ENCODE results near the gene IFIH1. TPM values are rescaled to one million over a fixed set of nuclear protein-coding genes. Genes with fewer than 3 reads are reported as not detected.
A peak's percentile ranks its signal among the peaks of the same experiment; 100 is the strongest.

The IFIH1 gene
- 4.5 TPM for polyA plus RNA-seq (2013, experiment 1 of 2)
- polyA plus RNA-seq (2013, experiment 2 of 2) = 4.3 TPM

DNA sequence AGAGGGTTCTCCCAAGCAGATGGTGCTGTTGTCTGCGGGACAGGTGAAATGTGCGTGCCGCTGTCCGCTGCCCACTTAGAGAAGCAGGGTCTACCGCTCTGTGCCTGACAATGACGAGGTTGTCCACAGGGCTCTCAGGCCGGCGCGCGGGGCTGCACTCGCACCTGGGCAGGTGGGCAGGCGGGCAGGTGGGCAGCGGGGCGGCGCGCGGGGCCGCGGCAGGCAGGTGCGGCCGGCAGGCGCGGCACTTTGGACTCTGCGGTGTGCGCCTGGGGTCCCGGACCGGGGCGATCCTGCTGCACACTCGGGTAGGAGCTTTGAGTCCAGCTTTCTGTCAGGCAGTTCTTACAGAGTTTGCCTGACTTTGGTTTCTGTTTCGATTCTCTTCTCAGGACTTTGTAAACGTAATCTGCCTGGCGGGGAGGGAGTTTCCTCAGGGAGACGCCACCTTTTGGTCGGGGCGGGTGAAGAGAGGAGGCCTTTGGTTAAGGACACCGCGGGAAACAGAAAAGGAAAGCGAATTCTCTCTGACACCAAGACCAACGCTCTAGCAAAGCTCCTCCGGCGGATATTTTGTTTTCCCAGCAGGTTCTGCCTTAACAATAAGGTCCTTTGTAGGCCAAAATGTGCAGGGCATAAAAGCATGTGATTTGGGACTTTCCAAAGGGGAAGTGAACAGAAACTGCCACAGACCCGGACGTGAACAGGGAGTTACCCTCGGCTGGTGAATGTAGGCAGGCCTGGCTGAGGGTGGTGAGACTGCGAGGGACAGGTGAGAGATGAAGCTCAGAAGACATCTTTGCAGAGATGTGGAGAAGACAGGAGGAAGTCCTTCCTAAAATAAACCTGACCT, at the start of gene IFIH1:
IFIH1 (minus strand) TSS at position 357 of the 853 bp plus-strand sequence. CDS start 377 bp downstream, outside the sequence.
- Histone ChIP-seq H3K36me3 (ENCODE audit: control insufficient read depth in 1 of 2, insufficient read depth in 2 of 2, low read depth in 1 of 2, low read length in 2 of 2) (no peaks in the 10 kb centered on the region), H3K27ac (ENCODE audit: low read length, poor library complexity, severe bottlenecking) (peak within 1 kb of the TSS; percentile 33), H2AFZ (ENCODE audit: low read depth, low read length) (peak within 1 kb of the TSS; percentile 98), H2BK12ac (ENCODE audit: low read length in 2 of 2) (peak within 1 kb of the TSS; percentile 9 to 37), H3K18ac (ENCODE audit: low read depth in 1 of 2, low read length in 2 of 2) (peak within 1 kb of the TSS; percentile 60 to 84), H3K4me1 (ENCODE audit: control insufficient read depth, insufficient read depth, low read depth, low read length) (peaks cover 5% of the 10 kb centered on the region), H4K8ac (ENCODE audit: low read length) (peak within 1 kb of the TSS; percentile 91), H3K4me2 (ENCODE audit: low read length, poor library complexity, severe bottlenecking) (peak within 1 kb of the TSS; percentile 35), H2BK15ac (ENCODE audit: low read depth, poor library complexity, severe bottlenecking) (no peak within 1 kb of the TSS), H4K91ac (ENCODE audit: low read length) (peak within 1 kb of the TSS; percentile 60), H3K9me3 (ENCODE audit: control insufficient read depth, low read length) (no peaks in the 10 kb centered on the region), H2BK5ac (ENCODE audit: low read depth, low read length, poor library complexity, severe bottlenecking) (peak within 1 kb of the TSS; percentile 3), H3K27me3 (ENCODE audit: control insufficient read depth in 1 of 2, insufficient read depth in 1 of 2, low read length in 2 of 2) (no peaks in the 10 kb centered on the region), H3K9ac (ENCODE audit: low read length) (peak within 1 kb of the TSS; percentile 89), H2AK5ac (ENCODE audit: low read length, severe bottlenecking) (no peak within 1 kb of the TSS), H3K4ac (ENCODE audit: low read depth in 1 of 2, low read length in 2 of 2) (peak within 1 kb of the TSS; percentile 45 to 75), H3K14ac (ENCODE audit: low read length in 2 of 2) (peak within 1 kb of the TSS in 1 of 2 experiments; percentile 98), H3K4me3 (ENCODE audit: insufficient read depth in 1 of 2, low read depth in 1 of 2, low read length in 2 of 2) (peak within 1 kb of the TSS; percentile 76 to 98), H2BK120ac (ENCODE audit: low read depth, low read length) (peak within 1 kb of the TSS; percentile 77), H3K23ac (ENCODE audit: low read length in 2 of 2) (peak within 1 kb of the TSS in 1 of 2 experiments; percentile 66), H3K79me1 (replicated peaks; ENCODE audit: low read length, poor library complexity, severe bottlenecking) (no peaks in the 10 kb centered on the region)
- DNase-seq = peak; percentile 97
- WGBS = 5% methylated on average over 42 of the region's 45 CpGs

DNA sequence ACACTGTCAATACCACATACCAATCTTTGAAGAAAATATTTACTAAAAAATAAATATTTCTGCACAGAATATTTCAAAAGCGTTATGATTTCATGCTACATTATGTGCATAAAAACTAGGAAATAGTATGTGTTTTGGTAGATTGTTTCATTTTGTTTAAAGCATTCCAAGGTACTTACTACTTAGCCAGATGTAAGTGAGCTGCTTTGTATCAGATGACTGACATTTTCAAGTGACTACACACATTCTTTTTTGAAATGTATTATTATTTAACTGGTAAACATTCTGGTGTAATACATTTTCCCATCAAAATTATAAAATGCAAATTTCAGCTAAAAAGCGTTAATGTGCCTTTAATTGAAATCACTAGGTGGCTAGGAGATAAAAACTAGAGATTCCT, 46.9 kb upstream of the IFIH1 start:
- no peak overlapping the region for H3K18ac ChIP-seq (ENCODE audit: low read depth in 1 of 2, low read length in 2 of 2)
- H2BK15ac ChIP-seq (ENCODE audit: low read depth, poor library complexity, severe bottlenecking) = no peak overlapping the region
- H2BK12ac ChIP-seq (ENCODE audit: low read length in 2 of 2) = no peak overlapping the region
- H3K27me3 ChIP-seq (ENCODE audit: control insufficient read depth in 1 of 2, insufficient read depth in 1 of 2, low read length in 2 of 2) = no peaks in the 10 kb centered on the region
- DNase-seq = no peak
- no peak overlapping the region for H4K8ac ChIP-seq (ENCODE audit: low read length)
- H2BK120ac ChIP-seq (ENCODE audit: low read depth, low read length) = no peak overlapping the region
- no peaks in the 10 kb centered on the region for H3K36me3 ChIP-seq (ENCODE audit: control insufficient read depth in 1 of 2, insufficient read depth in 2 of 2, low read depth in 1 of 2, low read length in 2 of 2)
- no peaks in the 10 kb centered on the region for H3K79me1 ChIP-seq (replicated peaks; ENCODE audit: low read length, poor library complexity, severe bottlenecking)
- no peak overlapping the region for H3K23ac ChIP-seq (ENCODE audit: low read length in 2 of 2)
- no peak overlapping the region for H3K4me2 ChIP-seq (ENCODE audit: low read length, poor library complexity, severe bottlenecking)
- H2AK5ac ChIP-seq (ENCODE audit: low read length, severe bottlenecking) = no peak overlapping the region
- no CpG with 5 or more reads among the region's 2 CpGs for WGBS
- no peak overlapping the region for H3K4ac ChIP-seq (ENCODE audit: low read depth in 1 of 2, low read length in 2 of 2)
- no peak overlapping the region for H4K91ac ChIP-seq (ENCODE audit: low read length)
- H2BK5ac ChIP-seq (ENCODE audit: low read depth, low read length, poor library complexity, severe bottlenecking) = no peak overlapping the region
- H3K4me1 ChIP-seq (ENCODE audit: control insufficient read depth, insufficient read depth, low read depth, low read length) = no peaks in the 10 kb centered on the region
- H3K9ac ChIP-seq (ENCODE audit: low read length) = no peak overlapping the region
- no peak overlapping the region for H3K27ac ChIP-seq (ENCODE audit: low read length, poor library complexity, severe bottlenecking)
- H2AFZ ChIP-seq (ENCODE audit: low read depth, low read length) = no peak overlapping the region
- H3K4me3 ChIP-seq (ENCODE audit: insufficient read depth in 1 of 2, low read depth in 1 of 2, low read length in 2 of 2) = no peak overlapping the region
- H3K9me3 ChIP-seq (ENCODE audit: control insufficient read depth, low read length) = no peaks in the 10 kb centered on the region
- H3K14ac ChIP-seq (ENCODE audit: low read length in 2 of 2) = no peak overlapping the region

GRCh38 chr2:162344617-162344950, 26.1 kb upstream of the IFIH1 start:
- Histone ChIP-seq H3K9ac (ENCODE audit: low read length) (peak overlapping the region; percentile 87), H3K14ac (ENCODE audit: low read length in 2 of 2) (no peak overlapping the region)
- 17% methylated on average over 6 of the region's 8 CpGs for WGBS

DNA sequence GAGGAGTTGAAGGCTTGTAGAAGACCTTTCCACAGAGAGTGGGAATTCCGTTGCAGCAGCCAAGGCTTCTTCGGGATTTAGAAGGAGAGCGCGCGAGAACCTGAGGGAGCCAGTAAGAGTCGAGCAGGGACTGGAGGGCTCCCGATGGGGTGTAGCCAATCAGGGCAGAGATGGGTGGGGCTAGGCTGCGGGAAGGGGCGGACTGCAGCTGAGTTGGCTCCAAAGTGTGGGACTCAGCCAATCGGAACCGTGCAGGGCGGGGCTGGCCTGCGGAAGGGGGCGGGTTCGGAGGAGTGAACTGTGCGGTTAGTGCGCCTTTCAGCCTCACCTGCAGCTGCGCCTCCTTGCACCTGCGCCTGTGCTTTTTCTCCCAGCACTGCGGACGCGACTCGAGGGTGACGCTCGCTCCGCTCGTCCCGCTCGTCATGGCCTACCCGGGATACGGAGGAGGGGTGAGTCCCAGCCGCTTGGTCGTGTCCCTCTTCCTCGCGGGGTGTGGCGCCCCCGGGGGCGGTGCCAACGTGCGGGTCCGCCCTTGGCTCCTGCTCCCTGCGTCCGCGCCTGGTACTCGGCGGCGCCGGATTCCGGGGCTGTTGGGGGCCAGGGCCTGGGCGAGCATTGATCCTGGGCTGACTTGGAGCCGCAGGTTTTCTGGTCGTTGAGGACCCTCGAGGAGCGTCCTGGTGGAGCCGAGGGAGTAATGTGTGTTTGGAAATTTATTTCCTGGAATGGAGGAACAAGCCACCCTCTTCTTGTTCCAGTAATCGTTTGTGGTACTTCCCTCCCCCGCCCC, 25.5 kb upstream of the IFIH1 start, which contains the start of gene GCA:
GCA (plus strand) TSS at position 309 of the 793 bp plus-strand sequence; CDS start at position 426, 117 bp downstream.
- no peak within 1 kb of the TSS for H2BK120ac ChIP-seq (ENCODE audit: low read depth, low read length)
- no peak within 1 kb of the TSS for H3K23ac ChIP-seq (ENCODE audit: low read length in 2 of 2)
- no peaks in the 10 kb centered on the region for H3K27me3 ChIP-seq (ENCODE audit: control insufficient read depth in 1 of 2, insufficient read depth in 1 of 2, low read length in 2 of 2)
- H3K27ac ChIP-seq (ENCODE audit: low read length, poor library complexity, severe bottlenecking) = peak within 1 kb of the TSS; percentile 86
- H3K4ac ChIP-seq (ENCODE audit: low read depth in 1 of 2, low read length in 2 of 2) = no peak within 1 kb of the TSS
- peak within 1 kb of the TSS; percentile 97 for H4K8ac ChIP-seq (ENCODE audit: low read length)
- no peak within 1 kb of the TSS for H2AK5ac ChIP-seq (ENCODE audit: low read length, severe bottlenecking)
- H3K36me3 ChIP-seq (ENCODE audit: control insufficient read depth in 1 of 2, insufficient read depth in 2 of 2, low read depth in 1 of 2, low read length in 2 of 2) = no peaks in the 10 kb centered on the region
- H3K9me3 ChIP-seq (ENCODE audit: control insufficient read depth, low read length) = no peaks in the 10 kb centered on the region
- H3K4me3 ChIP-seq (ENCODE audit: insufficient read depth in 1 of 2, low read depth in 1 of 2, low read length in 2 of 2) = peak within 1 kb of the TSS; percentile 97 to 100
- H2BK5ac ChIP-seq (ENCODE audit: low read depth, low read length, poor library complexity, severe bottlenecking) = peak within 1 kb of the TSS; percentile 70
- peak within 1 kb of the TSS; percentile 99 for H2AFZ ChIP-seq (ENCODE audit: low read depth, low read length)
- peak; percentile 97 for DNase-seq
- peak within 1 kb of the TSS in 1 of 2 experiments; percentile 83 for H2BK12ac ChIP-seq (ENCODE audit: low read length in 2 of 2)
- H3K4me1 ChIP-seq (ENCODE audit: control insufficient read depth, insufficient read depth, low read depth, low read length) = peaks cover 2% of the 10 kb centered on the region
- H3K79me1 ChIP-seq (replicated peaks; ENCODE audit: low read length, poor library complexity, severe bottlenecking) = peaks cover 10% of the 10 kb centered on the region
- H3K14ac ChIP-seq (ENCODE audit: low read length in 2 of 2) = peak within 1 kb of the TSS in 1 of 2 experiments; percentile 57
- peak within 1 kb of the TSS; percentile 69 for H2BK15ac ChIP-seq (ENCODE audit: low read depth, poor library complexity, severe bottlenecking)
- H3K9ac ChIP-seq (ENCODE audit: low read length) = peak within 1 kb of the TSS; percentile 87
- peak within 1 kb of the TSS; percentile 71 to 79 for H3K18ac ChIP-seq (ENCODE audit: low read depth in 1 of 2, low read length in 2 of 2)
- under 1% methylated on average over 37 of the region's 57 CpGs for WGBS
- H4K91ac ChIP-seq (ENCODE audit: low read length) = peak within 1 kb of the TSS; percentile 95
- peak within 1 kb of the TSS; percentile 78 for H3K4me2 ChIP-seq (ENCODE audit: low read length, poor library complexity, severe bottlenecking)

More at GRCh38 chr2:162344617-162344950, 26.1 kb upstream of the IFIH1 start:
- Histone ChIP-seq H3K4ac (ENCODE audit: low read depth in 1 of 2, low read length in 2 of 2) (no peak overlapping the region), H2AK5ac (ENCODE audit: low read length, severe bottlenecking) (no peak overlapping the region), H2BK15ac (ENCODE audit: low read depth, poor library complexity, severe bottlenecking) (peak overlapping the region; percentile 28), H3K27me3 (ENCODE audit: control insufficient read depth in 1 of 2, insufficient read depth in 1 of 2, low read length in 2 of 2) (no peaks in the 10 kb centered on the region), H3K4me3 (ENCODE audit: insufficient read depth in 1 of 2, low read depth in 1 of 2, low read length in 2 of 2) (peak overlapping the region; percentile 97 to 100), H2AFZ (ENCODE audit: low read depth, low read length) (no peak overlapping the region), H2BK120ac (ENCODE audit: low read depth, low read length) (no peak overlapping the region), H2BK5ac (ENCODE audit: low read depth, low read length, poor library complexity, severe bottlenecking) (peak overlapping the region; percentile 70), H4K91ac (ENCODE audit: low read length) (no peak overlapping the region), H3K9me3 (ENCODE audit: control insufficient read depth, low read length) (no peaks in the 10 kb centered on the region), H3K18ac (ENCODE audit: low read depth in 1 of 2, low read length in 2 of 2) (no peak overlapping the region), H2BK12ac (ENCODE audit: low read length in 2 of 2) (no peak overlapping the region), H3K79me1 (replicated peaks; ENCODE audit: low read length, poor library complexity, severe bottlenecking) (peaks cover 12% of the 10 kb centered on the region), H3K4me2 (ENCODE audit: low read length, poor library complexity, severe bottlenecking) (peak overlapping the region; percentile 78), H4K8ac (ENCODE audit: low read length) (no peak overlapping the region), H3K27ac (ENCODE audit: low read length, poor library complexity, severe bottlenecking) (peak overlapping the region; percentile 86), H3K23ac (ENCODE audit: low read length in 2 of 2) (no peak overlapping the region), H3K36me3 (ENCODE audit: control insufficient read depth in 1 of 2, insufficient read depth in 2 of 2, low read depth in 1 of 2, low read length in 2 of 2) (no peaks in the 10 kb centered on the region), H3K4me1 (ENCODE audit: control insufficient read depth, insufficient read depth, low read depth, low read length) (peaks cover 2% of the 10 kb centered on the region)
- DNase-seq = no peak
